ENCODE measurements around the gene CATSPERD. TPM values are rescaled to one million over a fixed set of nuclear protein-coding genes. Genes with fewer than 3 reads are reported as not detected.
A peak's percentile ranks its signal among the peaks of the same experiment; 100 is the strongest.

Gene CATSPERD
- total and polyA plus RNA-seq, 9 of the 15 experiments (the other 6 are each of a cell fraction or from before 2014, with no cell fraction given), result not detected

DNA sequence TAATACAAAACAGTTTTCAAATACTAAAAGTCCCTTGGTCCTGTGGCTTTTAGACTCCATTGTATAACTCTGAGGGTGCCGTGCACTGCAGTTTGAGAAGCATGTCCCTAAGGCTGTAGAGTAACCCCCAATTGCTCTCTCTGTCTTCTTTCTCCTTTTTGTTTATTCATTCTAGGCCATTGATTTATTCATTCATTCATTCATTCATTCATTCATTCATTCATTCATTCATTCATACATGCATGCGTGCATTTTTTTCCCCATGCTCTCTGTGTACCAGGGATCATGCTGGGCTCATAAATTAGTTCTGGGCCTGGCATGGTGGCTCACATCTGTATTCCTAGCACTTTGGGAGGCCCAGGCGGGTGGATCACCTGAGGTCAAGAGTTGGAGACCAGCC is 44.8 kb downstream of the CATSPERD start:
- Histone ChIP-seq H3K4me3 (no peak overlapping the region), H3K9ac (ENCODE audit: insufficient read depth in 1 of 2, low read depth in 2 of 2, low read length in 2 of 2) (no peak overlapping the region), H3K4me1 (replicated peaks in 1 of 2; ENCODE audit: control insufficient read depth in 2 of 2, insufficient read depth in 2 of 2, low read length in 2 of 2) (no peaks in the 10 kb centered on the region; a peak in 1 of 5 replicates), H3K9me3 (replicated peaks; ENCODE audit: control insufficient read depth, insufficient read depth, low read depth, low read length) (no peaks in the 10 kb centered on the region), H4K20me1 (replicated peaks; ENCODE audit: control insufficient read depth, insufficient read depth, low read length) (no peaks in the 10 kb centered on the region), H3K4me2 (ENCODE audit: insufficient read depth, low read length) (no peak overlapping the region), H3K27ac (ENCODE audit: extremely low read depth, low read depth, low read length) (no peak overlapping the region), H2AFZ (ENCODE audit: low read depth, low read length) (no peak overlapping the region), H3K79me2 (ENCODE audit: control insufficient read depth, insufficient read depth, low read length) (no peaks in the 10 kb centered on the region), H3K9me1 (ENCODE audit: control insufficient read depth, insufficient read depth, low read length) (no peaks in the 10 kb centered on the region), H3K36me3 (ENCODE audit: control insufficient read depth, insufficient read depth, low read length) (no peaks in the 10 kb centered on the region), H3K27me3 (ENCODE audit: control insufficient read depth in 2 of 2, insufficient read depth in 2 of 2, low read length in 2 of 2) (peaks cover 3 to 8% of the 10 kb centered on the region in 2 experiments; a peak in 4 of 5 replicates)
- ChIA-PET POLR2A (no interaction called here), CTCF (ENCODE audit: low intra/inter-chr PET ratio) (no interaction called here)
- TF ChIP-seq XRCC3 (IDR thresholded peaks at IDR 0.05), result no peak
- TF ChIP-seq ZNF24 (IDR thresholded peaks at IDR 0.05), result peak; percentile 94
- no TSS peak for BruUV-seq (replicated peaks)
- intact Hi-C loops (cut with micrococcal nuclease) (no loop called here), in situ Hi-C loops (cut with MboI) (no loop called here)
- DNase-seq (ENCODE audit: extremely low read depth in 1 of 4, low spot score in 3 of 4) (no peak), FAIRE-seq (no peak), ATAC-seq (no peak)
- 58% methylated on average over 3 of the region's 3 CpGs for WGBS (ENCODE audit: insufficient coverage, low coverage, missing lambda C conversion rate)

DNA sequence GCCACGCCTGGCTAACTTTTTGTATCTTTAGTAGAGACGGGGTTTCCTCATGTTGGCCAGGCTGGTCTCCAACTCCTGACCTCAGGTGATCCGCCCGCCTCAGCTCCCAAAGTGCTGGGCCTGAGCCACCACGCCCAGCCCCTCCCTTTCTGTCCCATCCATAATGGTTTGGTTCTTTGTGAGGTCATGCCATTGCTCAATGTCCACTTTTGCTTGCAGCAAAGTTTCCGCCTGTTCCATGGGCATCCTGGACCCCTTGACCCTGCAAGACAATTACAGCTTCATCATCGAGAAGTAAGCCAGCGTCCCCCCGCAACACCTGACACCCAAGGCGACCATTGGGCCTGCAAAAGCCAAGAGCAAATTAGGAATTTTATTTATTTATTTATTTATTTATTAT is 47.5 kb downstream of the CATSPERD start:
- Histone ChIP-seq H3K4me2 (ENCODE audit: insufficient read depth, low read length) (no peak overlapping the region), H4K20me1 (replicated peaks; ENCODE audit: control insufficient read depth, insufficient read depth, low read length) (no peaks in the 10 kb centered on the region), H3K9me1 (ENCODE audit: control insufficient read depth, insufficient read depth, low read length) (no peaks in the 10 kb centered on the region), H2AFZ (ENCODE audit: low read depth, low read length) (no peak overlapping the region), H3K9me3 (replicated peaks; ENCODE audit: control insufficient read depth, insufficient read depth, low read depth, low read length) (no peaks in the 10 kb centered on the region), H3K4me3 (no peak overlapping the region), H3K9ac (ENCODE audit: insufficient read depth in 1 of 2, low read depth in 2 of 2, low read length in 2 of 2) (no peak overlapping the region), H3K4me1 (replicated peaks in 1 of 2; ENCODE audit: control insufficient read depth in 2 of 2, insufficient read depth in 2 of 2, low read length in 2 of 2) (peaks cover 0 to 5% of the 10 kb centered on the region in 2 experiments; a peak in 2 of 5 replicates), H3K27me3 (ENCODE audit: control insufficient read depth in 2 of 2, insufficient read depth in 2 of 2, low read length in 2 of 2) (peaks cover 0 to 2% of the 10 kb centered on the region in 2 experiments; a peak in 2 of 5 replicates), H3K36me3 (ENCODE audit: control insufficient read depth, insufficient read depth, low read length) (no peaks in the 10 kb centered on the region), H3K79me2 (ENCODE audit: control insufficient read depth, insufficient read depth, low read length) (no peaks in the 10 kb centered on the region), H3K27ac (ENCODE audit: extremely low read depth, low read depth, low read length) (no peak overlapping the region)
- CTCF ChIA-PET (ENCODE audit: low intra/inter-chr PET ratio), result no interaction called here
- intact Hi-C loops (cut with micrococcal nuclease), result no loop called here
- no TSS peak for BruUV-seq (replicated peaks)
- TF ChIP-seq CHCHD3 (CRISPR knock-in tag; IDR thresholded peaks at IDR 0.05) (no peak), LEF1 (IDR thresholded peaks at IDR 0.05) (no peak), PURB (CRISPR knock-in tag; IDR thresholded peaks at IDR 0.05; ENCODE audit: low read depth) (no peak), DACH1 (IDR thresholded peaks at IDR 0.05; ENCODE audit: partially characterized antibody) (no peak), KAT8 (IDR thresholded peaks at IDR 0.05; ENCODE audit: low read depth) (no peak), CEBPB (tag; IDR thresholded peaks at IDR 0.05) (peak; percentile 32; the same call in 1 of the 2 replicates)
- TF ChIP-seq, protein P1, sequence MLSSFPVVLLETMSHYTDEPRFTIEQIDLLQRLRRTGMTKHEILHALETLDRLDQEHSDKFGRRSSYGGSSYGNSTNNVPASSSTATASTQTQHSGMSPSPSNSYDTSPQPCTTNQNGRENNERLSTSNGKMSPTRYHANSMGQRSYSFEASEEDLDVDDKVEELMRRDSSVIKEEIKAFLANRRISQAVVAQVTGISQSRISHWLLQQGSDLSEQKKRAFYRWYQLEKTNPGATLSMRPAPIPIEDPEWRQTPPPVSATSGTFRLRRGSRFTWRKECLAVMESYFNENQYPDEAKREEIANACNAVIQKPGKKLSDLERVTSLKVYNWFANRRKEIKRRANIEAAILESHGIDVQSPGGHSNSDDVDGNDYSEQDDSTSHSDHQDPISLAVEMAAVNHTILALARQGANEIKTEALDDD (IDR thresholded peaks at IDR 0.05), result no peak
- WGBS (ENCODE audit: insufficient coverage, low coverage, missing lambda C conversion rate), result 75% methylated on average over 10 of the region's 10 CpGs
- in situ Hi-C loops (cut with MboI), result no loop called here
- no peak for ATAC-seq
- no peak for DNase-seq (ENCODE audit: extremely low read depth in 1 of 4, low spot score in 3 of 4)
- no peak for FAIRE-seq
- POLR2A ChIA-PET, result interaction anchor here (0.6 to 0.9 kb wide), 2 partner anchors 22 to 60 kb away, joined by 3 read pairs; no protein-coding TSS in a partner anchor

Measured in K562 (cell line).